DMS153 treated with DMSO at 0.1 percent for 48 hours (cell line): ENCODE results near the gene CATSPER3.
"Not testable (repeated sequence)": the region's sequence is repeated elsewhere in the genome, so short reads cannot be mapped to it uniquely, and the experiment has no call there.

Experiments
- DNase-seq: peaks from one replicate; lab custom pipeline; 2025; ENCODE audit not compliant: unreplicated experiment; lab: John Stamatoyannopoulos, UW

Gene CATSPER3

GRCh38 chr5:134969166-134969565 is 1.5 kb downstream of the CATSPER3 start:
- DNase-seq = no peak

GRCh38 chr5:134975078-134975715 is 7.5 kb downstream of the CATSPER3 start:
- DNase-seq = no peak

GRCh38 chr5:134975843-134976242 is 8.1 kb downstream of the CATSPER3 start:
- DNase-seq = no peak

- DNase-seq = no peak
These were observed 9.1 kb downstream of the CATSPER3 start for GRCh38 chr5:134976841-134977240.

- DNase-seq = no peak
These were observed 11.7 kb downstream of the CATSPER3 start for GRCh38 chr5:134979416-134979815.

- DNase-seq = no peak
These were observed 14.5 kb downstream of the CATSPER3 start for GRCh38 chr5:134982230-134982629.

GRCh38 chr5:134989266-134989830 is 21.6 kb downstream of the CATSPER3 start:
- no peak for DNase-seq

GRCh38 chr5:134990183-134990582 is 22.5 kb downstream of the CATSPER3 start:
- DNase-seq = not testable (repeated sequence)

GRCh38 chr5:134992148-134992547 is 24.4 kb downstream of the CATSPER3 start:
- DNase-seq = no peak

GRCh38 chr5:134993161-134993560 is 25.5 kb downstream of the CATSPER3 start:
- DNase-seq = no peak

- no peak for DNase-seq
These were observed 27.0 kb downstream of the CATSPER3 start for GRCh38 chr5:134994560-134995156.

- no peak for DNase-seq
These were observed 28.2 kb downstream of the CATSPER3 start for GRCh38 chr5:134995850-134996402.

GRCh38 chr5:134997015-134997414 is 29.3 kb downstream of the CATSPER3 start:
- no peak for DNase-seq

- not testable (repeated sequence) for DNase-seq
These were observed 30.4 kb downstream of the CATSPER3 start for GRCh38 chr5:134998068-134998467.

GRCh38 chr5:135004376-135004775 is 36.7 kb downstream of the CATSPER3 start:
- no peak for DNase-seq

- no peak for DNase-seq
These were observed 37.4 kb downstream of the CATSPER3 start for GRCh38 chr5:135005076-135005475.

GRCh38 chr5:135007305-135007704 is 39.6 kb downstream of the CATSPER3 start:
- no peak for DNase-seq

- no peak for DNase-seq
These were observed 40.1 kb downstream of the CATSPER3 start for GRCh38 chr5:135007749-135008363.

GRCh38 chr5:135008556-135008955 is 40.8 kb downstream of the CATSPER3 start:
- DNase-seq = no peak

- no peak for DNase-seq
These were observed 41.5 kb downstream of the CATSPER3 start for GRCh38 chr5:135008981-135009735.
